Subcutaneous adipose tissue (tissue), 4 donors: ENCODE measurements around the gene ARHGAP18. TPM values are rescaled to one million over a fixed set of nuclear protein-coding genes. Genes with fewer than 3 reads are reported as not detected.

Experiments used
- CTCF ChIP-seq: fragments of 450-650 bp; IDR thresholded peaks from one replicate; pipeline ENCODE4 v1.5.1; 2016; ENCODE audit warnings: low read depth, mild to moderate bottlenecking, control low read depth, antibody characterized with exemption, moderate library complexity
- total RNA-seq, 4 donors: library from RNA; depleted of rRNA; stranded (reverse); fragments of >200 nt; gene quantifications; one replicate each; pipeline ENCODE4 v1.1.0, GENCODE V29; 2016

The ARHGAP18 gene
- total RNA-seq, 4 donors from 2014 or later: 20.7 to 44.2 (median 29.7) TPM

GRCh38 chr6:129542705-129543104, 167.3 kb downstream of the ARHGAP18 start:
- TF ChIP-seq CTCF: no peak

DNA sequence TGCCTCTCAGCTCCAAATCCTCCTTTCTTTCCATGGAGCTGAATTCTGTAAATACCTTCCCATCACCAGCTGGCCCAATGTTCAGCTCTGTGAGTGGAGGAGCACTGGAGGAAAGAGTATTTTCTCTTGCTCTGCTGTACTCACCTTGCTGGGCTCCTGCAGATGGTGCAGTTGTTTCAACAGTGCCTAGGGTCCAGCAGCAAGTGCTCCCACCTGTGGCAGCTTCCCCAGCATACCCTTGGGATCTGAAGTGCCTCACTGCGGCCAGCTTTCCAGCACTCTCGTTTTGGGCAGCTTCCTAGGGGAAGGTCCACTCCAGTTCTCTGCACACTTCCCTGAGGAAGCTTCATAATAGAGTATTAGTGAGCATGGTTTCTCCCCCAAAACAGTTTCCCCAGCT, 170.9 kb downstream of the ARHGAP18 start:
- no peak for TF ChIP-seq CTCF

DNA sequence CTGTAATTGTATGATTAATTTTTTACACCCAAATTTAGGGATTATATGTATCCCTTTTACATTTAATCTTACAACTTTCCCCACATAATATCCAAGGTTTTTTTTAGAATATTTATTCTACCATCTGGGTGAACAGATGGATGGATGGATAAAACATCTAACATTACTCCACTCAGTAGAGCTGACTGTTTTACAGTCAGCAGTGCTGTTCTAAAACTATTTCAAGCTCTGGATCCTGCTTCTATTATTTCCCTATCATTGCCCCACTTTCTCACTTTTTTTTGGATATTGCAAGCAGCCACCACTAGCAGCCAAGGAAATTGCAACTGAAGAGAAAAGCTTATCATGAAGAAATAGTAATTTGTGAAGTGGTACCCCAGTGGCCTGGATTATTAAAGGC, 173.7 kb downstream of the ARHGAP18 start:
- no peak for TF ChIP-seq CTCF

DNA sequence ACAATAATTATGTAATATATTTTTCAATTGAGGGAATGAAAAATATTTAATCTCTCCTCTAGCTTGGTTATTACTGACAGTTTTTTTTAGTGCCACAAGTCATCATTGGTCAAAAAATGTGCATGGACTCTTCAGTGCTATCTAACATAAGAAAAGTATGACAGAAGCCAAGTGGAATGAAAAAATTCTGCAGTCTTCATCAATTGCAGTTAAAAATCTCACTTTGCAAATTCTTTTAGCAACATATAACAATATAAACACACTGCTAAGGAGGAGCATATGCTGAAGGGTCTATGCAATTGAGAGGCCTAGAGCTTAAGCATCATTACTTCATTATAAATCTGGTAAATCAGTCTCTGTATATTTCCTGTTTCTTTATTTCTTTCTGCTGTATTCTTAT, 175.1 kb downstream of the ARHGAP18 start:
- TF ChIP-seq CTCF: no peak

Other genes with a start within 250 kb of the ARHGAP18 start
- gene TMEM244, start 151.1 kb upstream of the ARHGAP18 start, total RNA-seq: not detected